AG08395 (cell line): ENCODE data around the gene MUC4.
"Not testable (repeated sequence)": the region's sequence is repeated elsewhere in the genome, so short reads cannot be mapped to it uniquely, and the experiment has no call there.

Experiments used
- DNase-seq: peaks from one replicate; pipeline ENCODE4 v3.0.0; 2012; ENCODE audit warnings: mixed read lengths, low spot score

The MUC4 gene

DNA sequence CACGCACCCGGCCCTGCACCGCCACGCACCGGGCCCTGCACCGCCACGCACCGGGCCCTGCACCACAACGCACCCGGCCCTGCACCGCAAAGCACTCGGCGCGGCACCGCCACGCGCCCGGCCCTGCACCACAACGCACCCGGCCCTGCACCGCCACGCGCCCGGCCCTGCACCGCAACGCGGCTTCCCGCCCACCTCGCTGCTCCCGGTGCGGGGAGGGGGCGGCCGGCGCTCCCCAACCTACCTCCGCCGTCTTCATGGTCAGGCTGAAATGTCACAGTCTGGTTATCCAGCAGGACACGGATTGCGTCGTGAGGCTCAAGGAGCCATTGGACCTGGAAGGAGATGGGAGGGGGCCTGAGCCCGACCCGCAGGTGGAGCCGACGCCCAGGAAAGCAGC lies 49.1 kb downstream of the MUC4 start:
- no peak for DNase-seq

DNA sequence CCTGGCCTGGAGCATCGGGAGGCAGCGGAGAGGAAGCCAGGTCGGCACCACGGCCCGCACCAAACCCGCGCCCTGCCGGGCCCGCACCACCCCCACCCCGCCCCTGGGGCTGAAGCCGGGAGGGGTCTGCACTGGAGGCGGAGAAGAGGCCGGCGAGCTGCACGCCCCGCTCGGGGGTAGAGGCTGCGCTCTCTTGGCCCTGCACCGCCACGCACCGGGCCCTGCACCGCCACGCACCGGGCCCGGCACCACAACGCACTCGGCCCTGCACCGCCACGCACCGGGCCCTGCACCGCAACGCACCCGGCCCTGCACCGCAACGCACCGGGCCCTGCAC lies 49.5 kb downstream of the MUC4 start:
- DNase-seq, result no peak

DNA sequence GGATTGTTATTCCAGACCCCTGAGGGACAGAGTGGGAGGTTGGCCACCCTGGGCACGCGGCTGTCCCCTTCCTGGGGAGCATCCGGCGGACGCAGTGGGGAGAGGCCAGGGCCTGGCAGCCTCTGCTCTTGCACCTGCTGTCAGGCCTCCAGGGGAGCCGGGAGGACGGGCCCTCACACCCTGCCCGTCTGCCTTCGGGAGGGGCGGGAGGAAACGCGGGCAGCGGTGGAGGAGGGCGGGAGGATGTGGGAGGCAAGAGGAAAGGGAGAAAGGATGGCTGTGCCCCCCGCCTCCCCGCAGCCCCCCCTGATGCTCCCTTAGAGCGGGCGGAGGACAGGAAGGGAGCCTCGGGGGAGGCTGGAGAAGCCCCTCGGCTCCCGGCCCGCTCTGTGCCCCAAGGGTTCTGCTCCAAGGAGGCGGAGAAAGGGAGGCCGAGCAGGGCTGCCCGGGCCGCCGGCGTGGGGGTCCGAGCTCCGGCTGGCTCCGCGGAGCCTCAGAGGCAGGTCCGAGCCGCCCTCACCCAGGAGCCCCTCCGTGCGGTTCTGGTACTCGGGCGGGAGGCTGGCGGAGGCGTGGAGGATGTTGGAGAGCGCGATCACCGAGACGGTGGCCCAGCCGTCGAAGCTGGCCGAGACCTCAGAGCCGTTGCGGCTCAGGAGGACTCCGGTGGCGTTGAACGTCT lies 50.0 kb downstream of the MUC4 start:
- no peak for DNase-seq

- DNase-seq, result no peak
These were observed 50.6 kb downstream of the MUC4 start for GRCh38 chr3:195761123-195761566.

DNA sequence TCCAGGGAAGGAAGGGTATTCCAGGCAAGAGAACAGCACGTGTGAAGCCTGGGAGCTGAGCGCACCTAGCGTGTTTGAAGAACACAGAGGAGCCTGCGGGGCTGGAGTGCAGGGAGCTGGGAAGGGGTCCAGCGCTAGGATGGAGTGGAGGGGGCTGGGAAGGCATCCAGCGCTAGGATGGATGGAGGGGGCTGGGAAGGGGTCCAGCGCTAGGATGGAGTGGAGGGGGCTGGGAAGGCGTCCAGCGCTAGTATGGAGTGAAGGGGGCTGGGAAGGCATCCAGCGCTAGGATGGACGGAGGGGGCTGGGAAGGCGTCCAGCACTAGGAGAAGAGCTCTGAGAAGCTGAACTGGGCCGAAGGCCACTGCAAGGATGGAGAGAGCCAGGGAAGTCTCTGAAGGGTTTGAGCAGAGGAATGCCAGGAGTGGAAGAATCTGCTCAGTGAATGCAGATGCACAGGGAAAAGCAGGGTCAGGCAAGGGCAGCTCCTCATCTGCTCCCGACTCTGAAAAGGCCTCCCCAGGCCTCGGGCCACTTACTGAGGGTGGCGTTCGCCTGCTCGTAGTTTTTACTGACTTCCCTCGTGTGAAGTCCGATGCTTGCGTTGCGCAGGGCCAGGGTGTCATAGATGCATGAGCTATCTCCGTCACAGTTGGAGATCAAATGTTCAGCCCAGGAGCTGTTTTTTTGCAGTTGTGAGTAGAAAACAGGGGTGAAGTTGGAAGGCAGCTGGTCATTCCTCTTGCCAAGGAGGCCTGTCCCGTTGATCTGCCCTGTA lies 51.2 kb downstream of the MUC4 start:
- DNase-seq, result no peak

GRCh38 chr3:195758721-195759353 lies 52.9 kb downstream of the MUC4 start:
- DNase-seq, result no peak

- DNase-seq, result no peak
These were observed 53.9 kb downstream of the MUC4 start for GRCh38 chr3:195757827-195758226.

DNA sequence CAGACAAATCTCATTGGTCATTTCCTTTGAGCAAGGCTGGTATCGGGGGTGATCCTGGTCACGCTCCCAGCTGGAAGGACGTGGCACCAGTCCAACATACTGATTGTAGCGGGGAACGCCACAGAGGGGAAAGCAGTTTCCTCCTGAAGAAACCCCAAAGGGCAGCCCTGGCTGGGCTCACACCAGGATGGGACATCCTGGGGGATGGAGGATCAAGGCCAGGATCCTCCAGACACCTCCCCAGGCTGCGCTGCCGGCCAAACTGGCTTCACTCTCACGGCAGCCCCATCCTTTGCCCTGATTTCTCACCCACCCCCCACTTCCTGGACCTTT lies 54.3 kb downstream of the MUC4 start:
- no peak for DNase-seq

- no peak for DNase-seq
These were observed 55.7 kb downstream of the MUC4 start for GRCh38 chr3:195755791-195756676.

- DNase-seq, result no peak
These were observed 56.3 kb downstream of the MUC4 start for GRCh38 chr3:195755391-195755790.

DNA sequence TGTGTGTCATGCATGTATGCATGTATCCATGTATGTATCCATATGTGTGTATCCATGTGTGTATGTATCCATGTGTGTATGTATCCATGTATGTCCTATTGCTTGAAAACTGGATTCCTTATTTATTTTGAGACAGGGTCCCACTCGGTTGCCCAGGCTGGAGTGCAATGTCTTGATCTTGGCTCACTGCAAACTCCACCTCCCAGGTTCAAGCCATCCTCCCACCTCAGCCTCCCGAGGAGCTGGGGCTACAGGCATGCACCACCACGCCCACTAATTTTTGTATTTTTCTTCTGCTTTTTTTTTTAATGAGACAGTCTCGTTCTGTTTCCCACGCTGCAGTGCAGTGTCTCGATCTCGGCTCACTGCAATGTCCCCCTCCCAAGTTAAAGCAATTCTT lies 56.8 kb downstream of the MUC4 start:
- DNase-seq, result no peak

- no peak for DNase-seq
These were observed 57.6 kb downstream of the MUC4 start for GRCh38 chr3:195754141-195754540.

GRCh38 chr3:195753581-195753980 lies 58.1 kb downstream of the MUC4 start:
- DNase-seq, result no peak

GRCh38 chr3:195752546-195753331 lies 59.0 kb downstream of the MUC4 start:
- no peak for DNase-seq

DNA sequence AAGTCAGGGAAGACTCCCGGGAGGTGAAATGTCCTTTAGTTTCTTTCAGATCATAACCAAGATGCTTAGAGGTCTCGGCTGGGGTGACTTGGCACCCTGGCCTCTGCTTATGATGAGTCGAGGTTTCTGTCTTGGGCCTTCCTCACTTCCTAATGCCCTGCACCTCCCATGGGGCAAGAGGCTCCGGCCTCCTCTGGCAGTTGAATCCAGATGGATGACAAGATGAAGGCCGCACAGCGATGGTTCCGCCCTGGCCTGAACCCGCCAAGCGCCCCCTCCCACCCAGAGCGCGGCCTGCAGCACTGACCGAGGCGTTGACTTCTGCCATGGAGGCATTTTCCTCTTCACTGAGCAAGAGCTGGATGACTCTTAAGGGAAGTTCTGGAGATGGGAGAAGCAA lies 59.7 kb downstream of the MUC4 start:
- DNase-seq, result no peak

DNA sequence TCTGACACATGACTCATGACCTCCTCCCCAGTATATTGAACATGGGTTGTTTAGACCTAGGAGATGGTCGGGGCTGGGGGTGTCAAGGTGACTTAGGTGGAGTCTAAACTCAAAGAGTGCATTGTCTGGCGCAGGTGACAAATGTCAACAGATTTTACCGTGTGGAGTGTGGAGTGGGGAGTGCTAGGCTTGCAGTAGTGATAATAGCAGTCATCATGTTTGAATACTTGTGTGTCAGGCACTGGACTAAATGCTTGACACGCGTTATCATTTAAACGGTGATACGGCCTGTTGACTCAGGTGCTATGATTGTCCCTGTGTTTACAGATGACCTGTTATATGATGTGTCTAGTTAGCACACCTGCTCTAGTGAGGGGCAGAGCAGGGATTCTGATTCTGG lies 60.2 kb downstream of the MUC4 start:
- no peak for DNase-seq

DNA sequence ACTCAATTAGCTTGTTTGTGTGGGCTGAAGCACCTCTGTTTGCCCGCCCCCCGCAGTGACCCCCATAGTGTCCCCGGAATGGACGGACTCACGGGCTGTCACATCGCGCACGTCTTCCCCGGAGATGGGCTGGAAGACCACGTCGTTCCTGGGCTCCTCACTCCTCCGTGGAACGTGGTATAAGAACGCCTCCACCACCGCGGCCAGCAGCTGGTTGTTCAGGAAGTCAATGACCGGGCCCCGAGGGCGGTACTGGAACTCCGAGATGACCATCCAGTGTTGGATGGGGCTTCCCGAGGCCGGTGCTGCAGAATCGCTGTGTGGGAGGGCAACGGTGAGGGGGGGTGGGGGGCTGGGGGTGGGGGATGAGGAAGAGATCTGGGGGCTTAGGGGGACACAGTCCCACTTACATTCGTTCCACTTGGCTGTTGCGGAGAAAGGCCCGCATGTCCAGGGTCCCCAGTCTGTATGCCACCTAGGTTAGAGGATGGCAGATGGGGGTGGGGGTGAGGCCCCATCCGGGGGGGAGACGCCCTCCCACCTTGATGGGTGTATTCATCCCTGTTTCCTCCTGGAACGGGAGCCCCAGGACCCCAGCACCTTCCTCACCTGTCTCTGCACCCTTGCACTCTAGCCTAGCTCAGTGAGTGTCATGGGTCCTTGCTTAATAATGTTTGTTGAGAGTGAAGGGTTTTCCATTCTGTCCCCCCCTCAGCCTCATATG lies 60.8 kb downstream of the MUC4 start:
- DNase-seq, result no peak

GRCh38 chr3:195749101-195749500 lies 62.6 kb downstream of the MUC4 start:
- not testable (repeated sequence) for DNase-seq

- no peak for DNase-seq
These were observed 63.1 kb downstream of the MUC4 start for GRCh38 chr3:195748661-195749060.

DNA sequence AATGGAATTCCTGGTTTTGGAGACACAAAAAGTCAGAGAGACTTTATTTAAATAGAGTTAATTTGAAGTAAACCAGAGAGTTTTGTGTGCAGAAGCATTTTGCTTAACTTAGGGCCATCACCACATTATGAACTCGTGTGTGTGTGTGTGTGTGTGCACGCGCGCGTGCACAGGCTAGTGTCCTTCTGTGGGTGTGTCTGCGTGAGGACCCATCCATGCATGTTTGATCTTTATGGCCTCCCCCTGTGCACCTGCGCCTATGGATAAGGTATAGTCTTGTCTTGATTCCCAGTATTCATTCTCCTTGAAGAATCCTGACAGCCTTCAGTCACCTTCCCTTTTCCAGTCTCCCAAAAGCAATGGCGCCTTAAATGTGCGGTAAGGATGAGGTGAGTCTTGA lies 65.0 kb downstream of the MUC4 start:
- no peak for DNase-seq

DNA sequence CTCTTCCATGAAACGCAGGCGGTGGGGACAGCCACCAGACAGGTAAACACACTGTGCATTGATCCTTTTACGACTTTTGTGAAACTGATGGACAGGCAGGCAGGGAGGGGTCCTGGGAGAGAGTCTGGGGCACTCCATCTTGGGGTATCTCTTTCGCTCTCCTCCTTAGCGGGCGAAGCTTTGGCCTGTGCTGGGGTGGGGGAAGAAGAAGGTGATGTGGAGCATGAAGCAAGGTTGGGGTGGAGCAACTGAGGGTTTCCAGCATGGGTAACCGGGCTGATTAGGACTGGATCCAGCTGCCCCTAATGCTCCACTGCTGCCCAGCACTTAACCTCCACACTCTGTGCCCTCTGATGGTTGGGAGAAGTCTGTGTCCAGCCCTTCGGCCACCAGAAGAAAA lies 65.4 kb downstream of the MUC4 start:
- no peak for DNase-seq
